Metanephros (tissue), 2 donors: ENCODE data around the gene SNAPC3. TPM values are rescaled to one million over a fixed set of nuclear protein-coding genes. Genes with fewer than 3 reads are reported as not detected.

ENCODE experiments used
- small RNA-seq: library from RNA; depleted of rRNA; stranded (forward); fragments of <200 nt; gene quantifications from one replicate; pipeline ENCODE3, GENCODE V24; 2014; ENCODE audit warnings: low replicate concordance
- total RNA-seq: library from RNA; depleted of rRNA; stranded (reverse); fragments of >200 nt; gene quantifications from one replicate; pipeline ENCODE4 v1.2.3, GENCODE V29; 2014

SNAPC3 gene
- 46.1 TPM for total RNA-seq

GRCh38 chr9:15422372-15423230 lies at the start of gene SNAPC3:
SNAPC3 (plus strand) TSS chr9:15422876; CDS start chr9:15422880, 4 bp downstream.

DNA sequence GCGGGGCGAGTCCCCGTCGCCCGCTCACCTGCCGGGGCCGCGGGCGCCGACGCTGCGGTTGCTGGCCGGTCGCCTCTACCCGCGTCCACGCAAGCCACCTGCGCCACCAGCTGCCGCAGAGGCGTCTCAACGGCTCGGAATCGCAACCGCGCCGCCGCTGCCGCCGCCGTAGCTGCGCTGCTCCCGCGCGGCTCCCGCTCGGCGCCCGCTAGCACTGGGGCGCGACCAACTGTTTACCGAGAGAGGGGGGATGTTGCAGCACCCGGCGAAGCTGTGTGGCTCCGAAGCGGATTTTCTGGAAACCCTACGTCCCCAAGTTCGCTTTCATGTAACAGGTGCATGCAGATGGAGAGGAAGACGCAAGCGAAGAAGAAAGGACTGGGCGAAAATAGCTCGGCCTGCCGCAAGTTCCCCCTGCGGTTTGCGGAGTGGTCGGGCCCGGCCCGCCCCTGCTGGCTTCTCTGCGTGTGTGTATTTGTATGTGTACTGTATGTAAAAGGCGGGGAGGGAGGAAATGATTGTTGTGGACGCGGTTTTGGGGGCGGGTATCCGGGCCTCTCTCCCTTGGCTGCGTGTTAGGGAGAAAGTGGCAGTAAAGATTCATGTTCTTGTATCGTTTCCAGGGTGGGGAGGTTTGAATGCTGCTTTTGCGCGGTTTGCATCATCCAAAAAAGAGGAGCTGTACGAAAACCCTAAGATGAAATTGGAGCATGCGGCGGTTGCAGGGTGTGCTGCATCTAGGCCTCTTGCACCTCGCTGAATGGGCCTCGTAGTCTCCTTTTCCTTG lies 88.3 kb downstream of the SNAPC3 start, which contains the start of gene PSIP1:
TSS of gene PSIP1 (minus strand) at position 182 of the 787 bp plus-strand sequence. CDS start 782 bp downstream, outside the sequence.

Small RNA genes within 50 kb of the gene (small RNA-seq; reads per million reads assigned to genes)
- gene RNU6-319P = not detected

Other genes with a start within 250 kb of the SNAPC3 start
- gene TTC39B, start 115.7 kb upstream of the SNAPC3 start, total RNA-seq = 17.5 TPM
- 57.3 TPM for gene PSIP1, start 88.1 kb downstream of the SNAPC3 start, total RNA-seq
- gene CCDC171, start 130.2 kb downstream of the SNAPC3 start, total RNA-seq = 11.3 TPM